GM21526 (cell line): ENCODE data around the gene PTPRD.
"Not testable (repeated sequence)": the region's sequence is repeated elsewhere in the genome, so short reads cannot be mapped to it uniquely, and the experiment has no call there.

Experiments
- ATAC-seq: cut with Tn5 transposase; IDR thresholded peaks from one replicate; pipeline ENCODE4 v1.9.1; 2021; ENCODE audit warnings: moderate library complexity; ENCODE audit not compliant: unreplicated experiment, low FRiP score

The PTPRD gene

DNA sequence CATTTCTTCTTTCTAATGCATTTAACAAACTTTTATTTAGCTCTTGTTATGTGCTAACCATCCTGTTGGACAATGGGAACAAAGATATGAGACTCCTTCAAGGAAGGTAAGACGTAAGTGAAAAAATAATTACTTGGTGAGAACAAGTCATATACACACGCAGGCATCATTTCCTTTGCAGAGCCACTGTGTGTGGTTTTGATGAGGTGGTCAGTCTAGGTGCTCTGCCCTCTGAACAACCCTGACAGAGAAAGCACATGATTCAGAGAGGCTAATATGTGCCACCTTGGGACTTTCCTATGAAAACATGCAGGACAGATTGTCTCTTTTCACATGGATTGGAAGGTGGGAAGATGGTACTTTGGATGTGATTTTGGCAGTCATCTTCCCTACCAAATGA, 1650.7 kb downstream of the PTPRD start:
- ATAC-seq = no peak

- no peak for ATAC-seq
Measured at GRCh38 chr9:8961186-8961851, 1651.5 kb downstream of the PTPRD start.

DNA sequence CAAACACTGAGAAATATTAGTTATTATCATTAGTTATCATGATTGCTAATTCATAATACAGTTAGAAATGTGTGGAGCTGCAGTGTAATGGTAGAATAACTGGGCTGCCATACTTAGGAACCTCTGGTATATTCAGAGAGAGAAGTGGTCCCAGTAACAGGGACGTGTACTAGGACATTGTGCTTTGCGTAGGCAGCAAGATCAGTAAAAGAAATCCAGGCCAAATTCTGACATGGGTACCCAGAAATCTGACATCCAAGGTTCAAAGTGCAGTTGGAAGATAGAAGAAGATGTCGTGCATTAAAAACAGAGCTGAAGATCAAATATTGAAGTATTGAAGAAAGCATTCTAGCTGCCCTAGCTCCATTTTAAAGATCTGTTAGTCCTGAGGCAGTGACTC, 1652.5 kb downstream of the PTPRD start:
- no peak for ATAC-seq

DNA sequence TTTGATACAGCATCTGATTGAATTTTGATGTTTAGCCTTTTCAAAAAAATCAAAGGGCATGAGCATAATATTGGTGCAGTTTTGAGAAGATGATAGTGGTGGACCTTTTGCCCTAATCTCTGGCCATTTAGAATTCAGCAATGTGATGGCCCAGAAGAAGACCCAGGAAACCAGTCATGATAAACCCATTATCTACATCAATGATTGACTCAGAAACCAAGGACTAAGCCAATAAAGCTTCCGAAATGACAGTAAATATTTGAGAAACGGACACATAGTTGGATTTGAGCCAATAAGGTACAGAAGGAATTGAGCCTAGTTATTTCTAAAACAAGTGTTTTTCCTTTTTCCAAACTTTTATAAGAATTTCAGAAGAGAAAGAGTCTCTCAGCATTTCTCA, 1654.4 kb downstream of the PTPRD start:
- ATAC-seq = no peak

DNA sequence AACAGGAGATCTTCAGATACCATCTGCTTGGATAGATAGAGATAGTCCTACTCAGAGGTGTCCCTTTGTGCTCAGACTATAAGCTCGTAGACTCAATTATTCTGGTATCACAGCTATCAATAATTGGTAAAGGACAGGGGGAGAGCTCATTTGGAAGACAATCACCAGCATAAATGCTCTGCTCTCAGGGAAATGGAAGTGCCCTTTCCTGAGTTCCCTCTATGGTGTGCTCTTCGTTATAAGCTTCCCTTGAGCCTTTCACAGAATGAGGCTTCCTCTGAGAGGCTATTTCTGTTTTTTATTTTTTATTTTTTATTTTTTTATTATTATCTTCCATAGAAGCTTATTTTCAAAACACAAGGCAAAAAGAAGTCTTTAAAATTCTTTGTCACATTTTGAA, 1657.5 kb downstream of the PTPRD start:
- ATAC-seq = no peak

- ATAC-seq = no peak
Measured at GRCh38 chr9:8946461-8946860, 1666.3 kb downstream of the PTPRD start.

DNA sequence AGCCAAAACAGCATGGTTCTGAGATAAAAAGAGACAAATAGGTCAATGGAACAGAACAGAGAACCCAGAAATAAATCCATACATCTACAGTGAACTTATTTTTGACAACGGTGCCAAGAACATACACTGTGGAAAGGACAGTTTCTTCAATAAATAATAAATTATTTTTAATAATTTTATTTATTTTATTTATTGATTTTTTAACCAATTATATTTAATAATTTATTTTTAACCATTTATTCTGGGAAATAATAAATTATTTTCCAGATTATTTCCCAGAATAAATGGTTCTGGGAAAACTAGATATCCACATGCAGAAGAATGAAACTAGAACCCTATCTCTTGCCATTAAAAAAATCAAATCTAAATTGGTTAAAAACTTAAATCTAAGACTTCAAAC, 1669.4 kb downstream of the PTPRD start:
- no peak for ATAC-seq

- no peak for ATAC-seq
Measured at GRCh38 chr9:8940650-8941049, 1672.2 kb downstream of the PTPRD start.

DNA sequence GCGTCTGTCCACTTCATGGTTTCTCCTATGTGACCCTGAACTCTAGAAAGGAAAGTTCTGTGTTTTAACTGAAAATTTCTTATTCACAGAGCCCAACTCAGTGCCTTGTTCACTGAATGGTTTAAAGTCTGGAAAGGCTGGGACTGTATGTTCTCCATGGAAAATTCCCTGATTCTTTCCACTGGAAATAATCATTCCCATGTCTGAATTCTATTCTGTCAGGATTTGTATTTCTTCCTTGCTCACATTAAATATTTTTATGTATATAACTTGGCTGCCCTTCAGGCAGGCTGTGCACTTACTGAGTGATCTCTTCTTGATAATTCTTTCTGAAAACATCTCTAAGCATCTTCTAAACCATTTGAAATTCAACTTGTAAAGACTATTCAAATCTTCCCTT, 1686.3 kb downstream of the PTPRD start:
- no peak for ATAC-seq

- ATAC-seq = no peak
Measured at GRCh38 chr9:8924562-8924961, 1688.2 kb downstream of the PTPRD start.

DNA sequence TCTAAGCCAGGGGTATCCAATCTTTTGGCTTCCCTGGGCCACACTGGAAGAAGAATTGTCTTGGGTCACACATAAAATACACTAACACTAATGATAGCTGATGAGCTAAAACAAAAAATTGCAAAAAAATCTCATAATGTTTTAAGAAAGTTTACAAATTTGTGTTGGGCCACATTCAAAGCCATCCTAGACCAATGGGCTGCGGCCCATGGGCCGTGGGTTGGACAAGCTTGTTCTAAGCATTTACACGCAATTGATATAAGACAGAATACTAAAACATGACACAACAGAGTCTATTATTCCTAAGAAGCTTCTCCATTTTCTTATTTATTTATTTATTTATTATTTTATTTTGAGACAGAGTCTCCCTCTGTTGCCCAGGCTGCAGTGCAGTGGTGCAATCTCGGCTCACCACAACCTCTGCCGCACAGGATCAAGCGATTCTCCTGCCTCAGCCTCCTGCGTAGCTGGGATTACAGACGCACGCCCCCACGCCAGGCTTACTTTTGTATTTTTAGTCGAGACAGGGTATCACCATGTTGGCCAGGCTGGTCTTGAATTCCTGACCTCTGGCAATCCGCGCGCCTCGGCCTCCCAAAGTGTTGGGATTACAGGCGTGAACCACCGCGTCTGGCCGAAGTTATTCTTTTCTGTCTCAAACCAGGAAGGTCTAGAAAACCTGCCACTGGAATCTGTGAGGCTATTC, 1692.2 kb downstream of the PTPRD start:
- not testable (repeated sequence) for ATAC-seq

- ATAC-seq = no peak
Measured at GRCh38 chr9:8917956-8918739, 1694.7 kb downstream of the PTPRD start.

- no peak for ATAC-seq
Measured at GRCh38 chr9:8916771-8917170, 1696.0 kb downstream of the PTPRD start.

DNA sequence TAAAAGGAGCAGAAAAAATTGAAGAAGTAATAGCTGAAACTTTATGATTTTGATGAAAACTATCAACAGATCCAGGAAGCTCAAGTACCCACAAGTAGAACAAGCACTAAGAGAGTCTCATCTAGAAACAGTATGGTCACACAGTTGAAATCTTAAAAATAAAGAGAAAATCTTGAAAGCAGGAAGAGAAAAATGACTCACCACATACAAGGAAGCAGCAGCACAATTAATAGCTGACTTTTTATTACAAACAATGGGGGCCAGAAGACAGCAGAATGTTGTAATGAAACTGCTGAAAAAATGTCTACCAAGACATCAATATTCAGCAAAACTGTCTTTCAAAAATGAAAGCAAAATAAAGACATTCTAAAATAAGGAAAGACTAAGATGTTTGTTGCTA, 1704.9 kb downstream of the PTPRD start:
- ATAC-seq = no peak

DNA sequence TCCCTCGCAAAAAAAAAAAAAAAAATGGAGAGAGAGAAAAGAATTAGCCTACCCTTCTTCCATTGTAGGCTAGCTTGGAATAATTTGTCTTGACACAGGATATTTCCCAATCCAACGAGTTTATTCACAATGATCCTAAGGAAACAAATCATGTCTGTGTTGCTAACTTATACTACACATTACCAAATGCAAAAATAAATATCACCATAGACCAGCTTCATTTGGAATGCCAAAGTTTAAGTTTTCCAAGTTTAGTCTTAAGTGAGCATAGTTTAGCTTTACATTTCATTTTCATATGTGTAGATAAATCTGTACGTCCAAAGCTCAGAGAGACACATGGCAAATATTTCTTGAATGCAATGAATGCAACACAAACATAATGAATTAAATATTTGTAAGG, 1707.1 kb downstream of the PTPRD start:
- no peak for ATAC-seq

- ATAC-seq = no peak
Measured at GRCh38 chr9:8904771-8905515, 1707.9 kb downstream of the PTPRD start.

DNA sequence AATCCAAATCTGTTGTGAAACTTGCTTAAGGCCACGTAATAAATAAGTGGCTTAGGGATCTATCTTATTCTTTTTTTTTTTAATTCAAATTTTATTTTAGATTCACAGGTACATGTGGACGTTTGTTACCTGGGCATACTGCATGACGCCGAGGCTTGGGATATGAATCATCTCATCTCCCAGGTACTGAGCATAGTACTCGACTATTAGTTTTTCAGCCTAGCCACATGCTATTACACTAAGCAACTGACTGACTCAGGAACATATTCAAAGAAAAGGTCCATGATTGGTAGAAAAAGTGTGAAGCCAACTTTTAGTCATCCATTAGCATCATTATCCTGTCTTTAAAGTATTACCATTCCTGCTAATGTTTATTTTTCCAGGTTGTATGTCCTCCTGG, 1709.7 kb downstream of the PTPRD start:
- no peak for ATAC-seq

GRCh38 chr9:8901146-8901545, 1711.7 kb downstream of the PTPRD start:
- no peak for ATAC-seq

GRCh38 chr9:8899511-8899910, 1713.3 kb downstream of the PTPRD start:
- no peak for ATAC-seq

DNA sequence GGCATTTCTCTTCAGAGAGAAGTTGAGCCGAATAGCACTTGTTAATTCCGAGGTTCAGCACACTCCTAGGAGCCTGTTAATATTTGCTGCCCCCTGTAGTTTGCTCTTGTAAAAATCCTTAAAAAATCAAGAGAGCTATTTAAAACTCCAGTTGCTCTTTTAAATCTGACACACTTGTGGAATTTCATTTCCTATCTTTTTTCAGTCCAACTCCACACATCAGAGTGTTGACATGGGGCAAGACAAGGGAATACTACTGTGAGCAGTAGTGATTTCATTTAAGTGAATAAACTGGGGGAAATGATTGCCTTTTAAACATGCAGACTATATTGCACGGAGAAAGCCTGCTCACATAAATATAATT, 1717.0 kb downstream of the PTPRD start:
- no peak for ATAC-seq
